Memory B cell (primary cell): Measurements from ENCODE around the gene CPB2.
A peak's percentile ranks its signal among the peaks of the same experiment; 100 is the strongest.

Source experiments
- ATAC-seq: fragments of 150-1000 bp; cut with Tn5 transposase; 2 replicates; pipeline ENCODE4 v1.10.0; 2021; ENCODE audit warnings: low read depth, mild to moderate bottlenecking, moderate library complexity
- DNase-seq, 2 donors: peaks; one replicate each; pipeline ENCODE4 v3.0.0; 2022; ENCODE audit warnings: low spot score in 2 of 2
- H3K27ac Mint-ChIP-seq: one replicate; pipeline ENCODE4 v1.8.0; 2022; ENCODE audit warnings: mild to moderate bottlenecking, moderate library complexity, mixed read lengths
- H3K27me3 Mint-ChIP-seq: one replicate; pipeline ENCODE4 v1.8.0; 2022; ENCODE audit warnings: mixed read lengths
- H3K36me3 Mint-ChIP-seq: one replicate; pipeline ENCODE4 v1.8.0; 2022; ENCODE audit warnings: mild to moderate bottlenecking, mixed read lengths
- H3K4me1 Mint-ChIP-seq: one replicate; pipeline ENCODE4 v1.8.0; 2022; ENCODE audit warnings: mixed read lengths
- H3K4me3 Mint-ChIP-seq: one replicate; pipeline ENCODE4 v1.8.0; 2022; ENCODE audit warnings: mild to moderate bottlenecking, moderate library complexity, mixed read lengths
- H3K9me3 Mint-ChIP-seq: one replicate; pipeline ENCODE4 v1.8.0; 2022; ENCODE audit warnings: mixed read lengths

The CPB2 gene

DNA sequence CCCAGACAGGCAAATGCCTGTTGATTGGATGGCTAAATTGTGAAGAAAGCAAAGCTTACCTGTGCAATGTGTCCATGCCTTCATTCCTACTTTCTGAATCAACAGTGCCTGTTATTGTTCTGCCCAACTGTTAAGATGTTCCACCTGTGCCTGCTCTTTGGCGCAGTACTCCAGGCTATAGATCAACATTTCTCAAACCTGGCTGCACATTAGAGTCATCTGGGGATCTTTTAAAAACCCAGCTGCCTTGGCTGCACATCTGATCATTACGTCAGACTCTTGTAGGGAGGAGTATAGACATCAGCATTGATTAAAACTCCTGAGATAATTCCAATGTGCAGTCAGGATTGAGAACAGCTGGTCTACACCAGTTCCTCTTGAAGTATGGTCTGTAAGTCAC is 16.2 kb upstream of the CPB2 start:
- Mint-ChIP-seq H3K4me1 (peaks cover 21% of the 10 kb centered on the region), H3K4me3 (no peak overlapping the region), H3K27me3 (no peaks in the 10 kb centered on the region), H3K36me3 (peaks cover 2% of the 10 kb centered on the region), H3K9me3 (peaks cover 2% of the 10 kb centered on the region), H3K27ac (no peak overlapping the region)
- ATAC-seq (no peak), DNase-seq (no peak)

DNA sequence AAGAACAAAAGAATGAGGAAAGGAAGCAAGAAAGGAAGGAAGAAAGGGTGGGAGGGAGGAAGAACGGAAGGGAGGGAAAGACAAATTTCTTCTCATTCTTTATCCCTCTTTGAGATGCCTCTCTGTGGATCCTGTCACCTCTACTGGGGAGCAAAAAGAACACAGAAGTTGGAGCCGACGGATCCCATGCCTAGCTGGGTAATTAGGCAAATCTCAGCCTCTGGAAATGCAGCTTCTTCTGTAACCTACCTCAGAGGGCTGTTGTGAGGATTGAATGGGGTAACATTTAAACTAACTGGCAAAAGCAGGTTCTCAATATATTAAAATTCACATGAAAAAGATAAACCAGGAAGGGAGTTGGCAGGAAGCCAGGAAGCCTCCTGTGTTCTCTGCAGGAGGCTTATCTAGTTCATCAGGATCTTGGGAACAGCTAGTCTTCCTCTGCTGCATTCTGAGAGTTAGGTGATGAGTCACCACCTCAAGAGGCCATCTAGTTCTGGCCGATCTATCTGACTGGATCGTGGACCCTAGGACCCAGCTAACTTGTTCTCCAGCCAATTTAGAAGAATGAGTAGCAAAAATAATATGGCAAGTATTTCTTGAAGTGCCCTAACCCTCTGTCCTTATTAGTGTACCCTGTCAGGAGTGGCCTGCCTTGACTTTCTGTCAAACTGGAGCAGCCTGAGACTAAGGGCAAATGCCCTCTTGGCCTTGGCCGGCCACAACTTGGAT is 15.2 kb upstream of the CPB2 start:
- ATAC-seq (no peak), DNase-seq (no peak)
- no peak overlapping the region for H3K27ac Mint-ChIP-seq
- H3K27me3 Mint-ChIP-seq, result no peaks in the 10 kb centered on the region
- peaks cover 14% of the 10 kb centered on the region for H3K4me1 Mint-ChIP-seq
- H3K4me3 Mint-ChIP-seq, result no peak overlapping the region
- peaks cover 2% of the 10 kb centered on the region for H3K9me3 Mint-ChIP-seq
- no peaks in the 10 kb centered on the region for H3K36me3 Mint-ChIP-seq

DNA sequence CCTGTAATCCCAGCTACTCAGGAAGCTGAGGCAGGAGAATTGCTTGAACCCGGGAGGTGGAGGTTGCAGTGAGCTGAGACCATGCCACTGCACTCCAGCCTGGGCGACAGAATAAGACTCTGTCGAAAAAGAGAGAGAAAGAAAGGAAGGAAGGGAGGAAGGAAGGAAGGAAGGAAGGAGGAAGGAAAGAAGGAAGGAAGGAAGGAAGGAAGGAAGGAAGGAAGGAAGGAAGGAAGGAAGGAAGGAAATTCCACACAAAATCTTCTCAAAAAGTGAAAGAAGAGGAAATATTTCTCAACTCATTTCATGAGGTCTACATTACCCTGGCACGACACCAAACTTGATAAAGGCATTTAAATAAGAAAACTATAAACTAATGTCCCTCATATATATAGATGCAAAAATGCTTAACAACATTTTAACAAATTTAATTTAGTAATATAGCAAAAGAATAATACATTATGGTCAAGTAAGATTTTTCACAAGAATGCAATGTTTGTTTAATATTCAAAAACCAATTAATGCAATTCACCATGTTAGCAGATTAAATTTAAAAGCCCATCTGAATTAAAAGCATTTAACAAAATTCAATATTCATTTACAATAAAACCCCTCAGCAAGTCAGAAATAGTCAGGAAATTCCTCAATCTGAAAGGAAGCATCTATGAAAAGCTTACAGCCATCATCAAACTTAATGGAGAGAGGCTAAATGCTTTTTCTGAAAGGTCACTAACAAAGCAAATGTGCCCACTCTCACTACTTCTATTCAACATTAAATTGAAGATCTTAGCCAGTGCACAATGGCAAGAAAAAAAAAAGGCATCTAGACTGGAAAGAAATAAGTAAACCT is 12.0 kb upstream of the CPB2 start:
- H3K36me3 Mint-ChIP-seq, result no peaks in the 10 kb centered on the region
- H3K4me1 Mint-ChIP-seq, result peaks cover 2% of the 10 kb centered on the region
- no peak for ATAC-seq
- no peak overlapping the region for H3K27ac Mint-ChIP-seq
- no peak for DNase-seq
- peaks cover 2% of the 10 kb centered on the region for H3K9me3 Mint-ChIP-seq
- H3K4me3 Mint-ChIP-seq, result no peak overlapping the region
- peaks cover 5% of the 10 kb centered on the region for H3K27me3 Mint-ChIP-seq

DNA sequence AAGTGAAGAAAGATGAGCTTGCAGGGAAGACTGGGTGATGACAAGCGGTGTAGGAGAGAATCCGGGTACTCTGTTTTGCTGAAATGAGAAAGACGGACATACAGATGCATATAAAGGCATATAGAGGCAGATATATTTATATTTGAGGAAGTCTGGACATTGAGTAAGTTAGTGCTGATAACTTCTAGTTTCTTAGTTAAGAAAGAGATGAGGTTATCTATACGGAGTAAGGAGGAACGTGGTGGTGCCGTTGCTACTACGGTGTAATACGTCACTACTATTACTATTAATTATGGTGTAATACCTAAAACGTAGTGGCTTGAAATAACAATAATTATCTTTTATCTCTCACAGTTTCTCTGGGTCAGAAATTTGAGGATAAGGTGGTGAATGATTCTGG is 9.8 kb upstream of the CPB2 start:
- H3K27ac Mint-ChIP-seq, result no peak overlapping the region
- H3K4me1 Mint-ChIP-seq, result peaks cover 2% of the 10 kb centered on the region
- ATAC-seq, result no peak
- DNase-seq, result no peak
- no peak overlapping the region for H3K4me3 Mint-ChIP-seq
- H3K27me3 Mint-ChIP-seq, result peaks cover 10% of the 10 kb centered on the region
- peaks cover 2% of the 10 kb centered on the region for H3K9me3 Mint-ChIP-seq
- no peaks in the 10 kb centered on the region for H3K36me3 Mint-ChIP-seq

DNA sequence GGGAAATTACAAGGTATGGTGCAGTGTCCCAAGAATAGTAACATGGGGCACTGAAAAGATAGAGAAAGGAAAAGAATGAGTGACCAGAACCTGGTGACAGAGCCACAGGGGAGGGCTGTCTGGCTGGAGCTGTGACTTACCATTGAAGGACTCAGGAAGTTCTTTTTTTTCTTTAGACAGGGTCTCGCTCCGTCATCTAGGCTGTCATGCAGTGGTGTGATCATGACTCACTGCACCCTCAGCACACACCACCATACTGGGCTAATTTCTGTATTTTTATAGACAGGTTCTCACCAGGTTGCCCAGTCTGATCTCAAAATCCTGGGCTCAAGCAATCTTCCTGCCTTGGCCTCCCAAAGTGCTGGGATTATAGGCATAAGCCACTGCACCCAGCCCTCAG is 8.8 kb upstream of the CPB2 start:
- ATAC-seq (no peak), DNase-seq (no peak)
- H3K27me3 Mint-ChIP-seq, result peaks cover 12% of the 10 kb centered on the region
- no peak overlapping the region for H3K4me3 Mint-ChIP-seq
- H3K4me1 Mint-ChIP-seq, result peaks cover 2% of the 10 kb centered on the region
- peaks cover 2% of the 10 kb centered on the region for H3K9me3 Mint-ChIP-seq
- H3K36me3 Mint-ChIP-seq, result no peaks in the 10 kb centered on the region
- H3K27ac Mint-ChIP-seq, result no peak overlapping the region

DNA sequence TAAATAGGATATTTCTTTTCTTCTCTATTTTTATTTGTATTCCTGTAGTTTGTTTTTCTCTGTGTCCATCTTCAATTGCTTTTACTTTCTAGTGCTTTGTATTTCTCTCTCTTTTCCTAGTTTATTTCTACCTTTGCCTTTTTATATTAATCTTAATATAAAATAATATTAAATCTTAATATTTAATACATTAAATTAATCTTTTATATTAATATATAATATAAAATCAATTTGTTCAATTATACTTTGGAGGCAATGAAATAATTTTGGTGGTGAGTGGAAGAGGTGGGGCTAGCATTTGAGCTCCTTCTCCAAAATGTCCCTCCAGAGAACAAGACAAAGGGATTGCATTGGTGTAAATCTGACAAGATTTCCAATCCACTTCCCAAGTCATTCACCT is 6.3 kb upstream of the CPB2 start:
- Mint-ChIP-seq H3K27me3 (peaks cover 16% of the 10 kb centered on the region), H3K4me3 (no peak overlapping the region), H3K36me3 (no peaks in the 10 kb centered on the region), H3K4me1 (peaks cover 4% of the 10 kb centered on the region), H3K27ac (no peak overlapping the region), H3K9me3 (no peaks in the 10 kb centered on the region)
- DNase-seq (no peak), ATAC-seq (no peak)

DNA sequence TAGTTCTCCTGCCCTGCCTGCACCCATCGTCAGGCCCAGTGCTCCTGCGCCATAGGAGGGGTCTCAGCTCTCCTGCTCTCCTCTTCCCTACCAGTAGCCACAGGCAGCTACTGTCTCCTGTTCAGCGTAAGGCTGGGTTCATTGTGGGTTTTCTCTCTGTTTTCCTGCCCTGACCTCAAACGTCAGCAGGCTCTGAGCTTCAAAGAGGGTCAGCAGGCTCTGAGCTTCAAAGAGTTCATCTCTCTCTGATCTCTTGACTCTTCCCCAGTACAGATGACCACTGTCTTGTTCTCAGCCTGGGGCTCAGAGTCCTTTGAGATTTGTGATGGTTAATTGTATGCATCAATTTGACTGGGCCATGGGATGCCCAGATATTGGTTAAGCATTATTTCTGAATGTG is 4.6 kb upstream of the CPB2 start:
- Mint-ChIP-seq H3K27me3 (peaks cover 16% of the 10 kb centered on the region), H3K9me3 (no peaks in the 10 kb centered on the region), H3K27ac (no peak overlapping the region), H3K4me1 (peaks cover 4% of the 10 kb centered on the region), H3K36me3 (no peaks in the 10 kb centered on the region), H3K4me3 (no peak overlapping the region)
- ATAC-seq (no peak), DNase-seq (no peak)

DNA sequence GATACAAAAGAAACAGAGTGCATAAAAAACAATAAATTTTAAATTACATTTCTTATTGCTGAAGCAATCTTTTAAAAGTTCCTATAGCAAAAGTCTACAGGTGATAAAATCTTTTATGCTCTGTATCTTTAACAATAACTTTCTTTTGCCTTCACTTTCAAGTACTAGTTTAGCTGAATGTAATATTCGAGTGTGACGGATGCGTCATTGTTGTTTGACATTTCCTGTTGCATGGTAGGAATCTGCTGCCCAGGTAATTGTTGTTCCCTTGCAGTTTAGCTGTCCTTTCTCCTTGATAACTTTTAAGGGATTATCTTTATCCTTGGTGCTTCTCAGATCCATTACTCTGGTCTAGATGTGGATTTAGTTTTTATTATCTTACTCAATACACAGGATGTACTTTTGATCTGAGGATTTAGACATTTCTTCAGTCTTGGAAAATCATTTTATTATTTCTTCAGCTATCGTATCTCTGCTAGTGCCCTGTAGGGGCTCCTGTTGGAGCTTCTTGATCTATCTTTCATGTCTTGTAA is 2.1 kb upstream of the CPB2 start:
- peaks cover 7% of the 10 kb centered on the region for H3K4me1 Mint-ChIP-seq
- peaks cover 2% of the 10 kb centered on the region for H3K9me3 Mint-ChIP-seq

DNA sequence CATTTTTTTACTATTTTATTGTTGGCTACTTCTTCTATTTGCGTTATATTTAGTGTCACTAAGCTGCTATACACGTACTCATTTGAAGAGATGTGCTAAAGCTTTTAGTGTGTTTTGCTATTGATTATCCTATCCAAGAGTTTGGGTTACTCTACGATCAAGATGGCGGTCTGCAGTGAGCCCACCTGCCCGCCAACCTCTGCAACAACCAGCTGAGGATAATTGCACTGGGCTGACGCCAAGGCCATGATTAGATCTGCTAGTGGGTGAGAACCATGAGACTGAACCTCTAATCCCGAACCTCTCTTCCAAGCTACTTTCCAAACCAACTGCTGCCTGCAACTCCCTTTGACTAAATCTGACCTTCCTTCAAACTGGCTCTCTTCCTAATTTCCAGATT is 1.8 kb downstream of the CPB2 start:
- Mint-ChIP-seq H3K27me3 (peaks cover 4% of the 10 kb centered on the region), H3K4me1 (peaks cover 9% of the 10 kb centered on the region), H3K36me3 (no peaks in the 10 kb centered on the region), H3K9me3 (peaks cover 2% of the 10 kb centered on the region), H3K27ac (no peak overlapping the region), H3K4me3 (no peak overlapping the region)
- DNase-seq (no peak), ATAC-seq (no peak)

More for the DNA sequence above, 2.1 kb upstream of the CPB2 start:
- H3K27ac Mint-ChIP-seq, result no peak overlapping the region
- no peaks in the 10 kb centered on the region for H3K36me3 Mint-ChIP-seq
- DNase-seq, result no peak
- ATAC-seq, result peak; percentile 42
- no peak overlapping the region for H3K4me3 Mint-ChIP-seq
- H3K27me3 Mint-ChIP-seq, result peaks cover 11% of the 10 kb centered on the region

DNA sequence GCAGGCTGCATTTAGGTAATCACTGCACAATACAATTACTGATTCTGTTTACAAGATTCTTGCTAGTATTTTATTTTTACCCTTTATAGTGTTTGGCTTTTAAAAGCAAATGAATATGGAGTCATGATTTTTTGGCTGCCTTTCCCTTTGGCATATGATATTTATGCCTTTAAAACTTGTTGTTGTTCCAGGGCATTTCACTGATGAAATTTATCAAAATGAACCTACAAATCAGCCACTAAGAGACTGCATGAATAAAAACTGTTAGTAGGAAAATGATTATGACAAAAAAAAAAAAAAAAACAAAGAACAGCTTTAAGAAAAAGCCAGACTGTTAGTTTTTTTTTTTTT is 2.6 kb downstream of the CPB2 start:
- Mint-ChIP-seq H3K9me3 (peaks cover 2% of the 10 kb centered on the region), H3K4me3 (no peak overlapping the region), H3K4me1 (peaks cover 9% of the 10 kb centered on the region), H3K27ac (peak overlapping the region; percentile 45), H3K27me3 (peaks cover under 1% of the 10 kb centered on the region), H3K36me3 (no peaks in the 10 kb centered on the region)
- ATAC-seq, result no peak
- DNase-seq, result no peak

DNA sequence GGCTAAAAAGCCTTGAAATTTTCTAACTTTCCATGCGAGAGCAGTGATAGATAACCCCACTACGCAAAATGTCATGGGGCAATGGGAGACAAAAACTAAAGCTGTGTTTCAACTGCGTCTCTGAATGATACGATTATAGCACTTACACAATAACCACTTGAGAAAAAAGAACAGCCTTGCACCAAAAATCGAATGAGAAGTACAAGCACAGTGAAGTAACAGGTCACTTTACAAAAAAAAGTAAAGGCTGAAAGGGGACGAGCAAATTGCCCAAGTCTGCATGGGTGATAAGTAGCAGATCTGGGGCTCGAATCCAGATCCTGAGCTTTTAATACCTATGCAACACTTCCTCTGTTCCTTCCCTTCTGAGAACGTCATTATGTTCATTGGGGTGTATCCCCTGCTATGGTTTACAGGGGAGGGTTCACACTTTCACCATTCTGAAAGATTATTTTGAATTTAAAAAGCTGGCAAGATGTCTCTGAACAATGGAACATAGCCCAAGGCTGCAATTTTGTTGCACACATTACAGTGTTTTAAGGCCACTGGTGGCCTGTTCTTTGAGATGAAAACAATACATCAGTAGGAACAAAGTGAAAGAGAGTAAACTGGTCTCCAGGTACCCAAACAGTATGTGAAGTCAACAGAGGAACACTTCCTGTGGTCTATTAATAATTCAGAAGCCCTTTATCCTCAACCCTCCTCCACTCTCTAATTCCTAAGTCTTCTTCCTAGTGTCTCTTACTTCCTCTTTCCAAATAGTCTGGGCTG is 3.2 kb downstream of the CPB2 start:
- no peak for ATAC-seq

DNA sequence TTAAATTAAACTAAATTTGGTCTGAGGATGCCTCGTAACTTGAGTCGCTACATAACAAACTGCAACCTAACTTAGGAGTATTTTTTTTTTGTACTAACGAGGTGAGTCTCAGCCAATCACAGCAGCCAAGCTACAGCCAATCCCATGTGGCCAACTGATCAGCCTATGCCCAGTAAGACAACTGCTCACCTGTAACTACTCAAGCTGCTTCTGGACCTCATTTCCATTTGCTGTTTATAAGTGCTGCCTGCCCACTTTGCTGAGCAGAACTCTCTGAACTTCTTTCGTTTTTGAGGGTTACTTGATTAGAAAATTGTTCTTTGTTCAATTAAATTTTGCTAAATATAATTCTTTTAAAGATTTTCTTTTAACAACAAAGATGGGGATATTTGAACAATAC is 3.8 kb downstream of the CPB2 start:
- Mint-ChIP-seq H3K36me3 (no peaks in the 10 kb centered on the region), H3K27me3 (peaks cover 3% of the 10 kb centered on the region), H3K9me3 (peaks cover 3% of the 10 kb centered on the region), H3K4me3 (no peak overlapping the region), H3K4me1 (peaks cover 5% of the 10 kb centered on the region), H3K27ac (no peak overlapping the region)
- DNase-seq (no peak), ATAC-seq (no peak)

More for the DNA sequence above, 3.2 kb downstream of the CPB2 start:
- DNase-seq, result no peak
- Mint-ChIP-seq H3K4me1 (peaks cover 5% of the 10 kb centered on the region), H3K36me3 (no peaks in the 10 kb centered on the region), H3K4me3 (no peak overlapping the region), H3K27me3 (no peaks in the 10 kb centered on the region), H3K9me3 (peaks cover 2% of the 10 kb centered on the region), H3K27ac (peak overlapping the region; percentile 45)

DNA sequence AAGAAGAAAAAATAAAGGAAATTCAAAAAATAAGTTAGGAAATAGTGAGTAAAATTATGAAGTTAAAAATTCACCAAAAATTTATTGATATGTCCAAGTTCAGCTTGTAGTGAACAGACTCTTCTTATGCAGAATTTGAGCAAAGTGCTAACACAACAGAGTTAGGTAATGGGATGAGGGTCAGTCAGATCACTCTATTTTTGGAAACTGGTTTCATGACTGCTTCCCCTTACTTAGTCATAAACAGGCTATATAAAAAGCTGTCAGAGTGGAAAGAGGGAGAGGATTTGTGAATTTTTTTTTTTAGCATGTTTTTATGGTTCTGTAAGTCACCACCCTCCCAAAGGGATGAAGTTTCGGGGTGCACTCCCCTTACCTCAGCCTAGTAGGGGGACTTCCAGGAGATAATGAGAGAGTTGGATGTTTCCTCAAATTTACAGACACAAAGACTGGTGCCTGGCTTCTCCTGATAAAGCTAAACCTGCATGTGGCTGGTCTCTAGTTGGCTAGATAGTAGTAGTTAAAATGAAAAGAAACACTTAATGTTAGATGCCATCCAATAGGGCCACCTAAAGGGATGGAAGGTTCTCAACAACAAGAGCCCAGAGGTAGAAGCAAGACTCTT is 4.5 kb downstream of the CPB2 start:
- Mint-ChIP-seq H3K4me3 (no peak overlapping the region), H3K27me3 (peaks cover 3% of the 10 kb centered on the region), H3K4me1 (peaks cover 5% of the 10 kb centered on the region), H3K27ac (no peak overlapping the region), H3K9me3 (peaks cover 3% of the 10 kb centered on the region), H3K36me3 (no peaks in the 10 kb centered on the region)
- ATAC-seq (no peak), DNase-seq (no peak)
